Medulla oblongata (tissue), 1 donor: ENCODE data around the gene KIAA0513.
A peak's percentile ranks its signal among the peaks of the same experiment; 100 is the strongest.

Source experiments
- DNase-seq: peaks from one replicate; pipeline ENCODE4 v3.0.0-alpha.2; 2015; ENCODE audit errors: extremely low spot score

Gene KIAA0513

GRCh38 chr16:85134076-85134788 lies 106.6 kb downstream of the KIAA0513 start:
- no peak for DNase-seq

GRCh38 chr16:85134789-85135142 lies 107.2 kb downstream of the KIAA0513 start:
- no peak for DNase-seq

- peak; percentile 84 for DNase-seq
Measured at GRCh38 chr16:85136213-85136701, 108.7 kb downstream of the KIAA0513 start.

GRCh38 chr16:85136702-85137322 lies 109.2 kb downstream of the KIAA0513 start:
- DNase-seq, result no peak

- peak; percentile 95 for DNase-seq
Measured at GRCh38 chr16:85137323-85138072, 109.9 kb downstream of the KIAA0513 start.

- DNase-seq, result no peak
Measured at GRCh38 chr16:85138073-85138824, 110.7 kb downstream of the KIAA0513 start.

- DNase-seq, result no peak
Measured at GRCh38 chr16:85138825-85139627, 111.4 kb downstream of the KIAA0513 start.

- no peak for DNase-seq
Measured at GRCh38 chr16:85139881-85140339, 112.3 kb downstream of the KIAA0513 start.

GRCh38 chr16:85140455-85141012 lies 112.9 kb downstream of the KIAA0513 start:
- DNase-seq, result no peak

GRCh38 chr16:85141491-85142128 lies 114.0 kb downstream of the KIAA0513 start:
- DNase-seq, result no peak

- no peak for DNase-seq
Measured at GRCh38 chr16:85142129-85142513, 114.5 kb downstream of the KIAA0513 start.

GRCh38 chr16:85142771-85143211 lies 115.2 kb downstream of the KIAA0513 start:
- no peak for DNase-seq
